GM12878 (cell line): ENCODE results near the gene CRHR2. TPM values are rescaled to one million over a fixed set of nuclear protein-coding genes. Genes with fewer than 3 reads are reported as not detected.

Experiments used
- ATAC-seq: fragments of 200-7000 bp; cut with Tn5 transposase; 3 replicates; pipeline ENCODE4 v1.9.1; 2020; ENCODE audit warnings: mild to moderate bottlenecking, moderate library complexity
- BruUV-seq: library from RNA; stranded (reverse); fragments of 400-500 nt; replicated peaks from 2 replicates; lab custom pipeline; 2021; lab: Mats Ljungman, UMichigan
- CTCF ChIA-PET: fragments of 300-600 bp; sonication (Branson Sonifier 250); formaldehyde crosslinking; extraction: SDS; loops from one replicate; lab custom pipeline; 2021; ENCODE audit warnings: inconsistent platforms; lab: Yijun Ruan, JAX
- POLR2A ChIA-PET: fragments of 350-600 bp; formaldehyde crosslinking; extraction: SDS; loops from one replicate; lab custom pipeline; 2021; ENCODE audit warnings: inconsistent platforms; lab: Charles Lee
- RAD21 ChIA-PET: fragments of 300-600 bp; sonication (Branson Sonifier 250); formaldehyde crosslinking; loops from one replicate; lab custom pipeline; 2023; ENCODE audit warnings: antibody characterized with exemption; ENCODE audit not compliant: unreplicated experiment; lab: Charles Lee
- SMC1A ChIA-PET: fragments of 300-600 bp; sonication (Branson Sonifier 250); formaldehyde crosslinking; loops from one replicate; lab custom pipeline; 2023; ENCODE audit not compliant: unreplicated experiment, uncharacterized antibody; lab: Charles Lee
- DNase-seq: peaks from one replicate; pipeline ENCODE4 v3.0.0-alpha.2; 2011; ENCODE audit warnings: low read depth, low spot score
- FAIRE-seq: peaks from 3 replicates; lab custom pipeline; 2011; peaks lifted over from hg19 to GRCh38; lab: Jason Lieb, UNC
- H2AFZ ChIP-seq: 2 replicates; pipeline ENCODE4 v1.6.0; 2011; ENCODE audit warnings: low read depth, low read length, control low read depth; ENCODE audit not compliant: control insufficient read depth
- H3K27ac ChIP-seq: 2 replicates; pipeline ENCODE4 v1.5.1; 2011; ENCODE audit warnings: control low read depth; ENCODE audit not compliant: control insufficient read depth, insufficient read depth
- H3K27me3 ChIP-seq, 2 experiments: replicated peaks in 1 of 2; 2 replicates each; pipeline versions ENCODE4 v1.6.0 to v1.6.1; 2011; ENCODE audit warnings: low read length in 1 of 2; ENCODE audit not compliant: control insufficient read depth in 2 of 2, insufficient read depth in 2 of 2
- H3K36me3 ChIP-seq, 2 experiments: 2 replicates each; pipeline ENCODE4 v1.5.1; 2011; ENCODE audit warnings: low read length in 1 of 2; ENCODE audit not compliant: control insufficient read depth in 2 of 2, insufficient read depth in 2 of 2
- H3K4me1 ChIP-seq: 2 replicates; pipeline ENCODE4 v1.6.1; 2011; ENCODE audit warnings: mild to moderate bottlenecking, low read length, moderate library complexity, mixed read lengths; ENCODE audit not compliant: control insufficient read depth, insufficient read depth
- H3K4me2 ChIP-seq: 2 replicates; pipeline ENCODE4 v1.6.0; 2011; ENCODE audit warnings: control low read depth; ENCODE audit not compliant: control insufficient read depth, insufficient read depth
- H3K4me3 ChIP-seq: fragments of 200-600 bp; sonication (generic); 2 replicates; pipeline ENCODE4 v1.5.1; 2016
- H3K79me2 ChIP-seq: 2 replicates; pipeline ENCODE4 v1.6.0; 2011; ENCODE audit warnings: low read length; ENCODE audit not compliant: control insufficient read depth, insufficient read depth
- H3K9ac ChIP-seq: 2 replicates; pipeline ENCODE4 v1.8.0; 2011; ENCODE audit warnings: low read length, control low read depth, mixed read lengths; ENCODE audit not compliant: control insufficient read depth, insufficient read depth
- H3K9me3 ChIP-seq: replicated peaks from 3 replicates; pipeline ENCODE4 v1.5.1; 2011; ENCODE audit warnings: mild to moderate bottlenecking, low read length; ENCODE audit not compliant: control insufficient read depth, insufficient read depth
- H4K20me1 ChIP-seq: 2 replicates; pipeline ENCODE4 v1.6.0; 2011; ENCODE audit not compliant: control insufficient read depth, insufficient read depth
- GATAD2B ChIP-seq: fragments of 450-650 bp; conservative IDR thresholded peaks from 2 replicates; pipeline ENCODE4 v1.6.1; 2017; ENCODE audit warnings: low read depth, mild to moderate bottlenecking, moderate library complexity
- KLF5 ChIP-seq: fragments of 450-650 bp; IDR thresholded peaks from 2 replicates; pipeline ENCODE4 v1.6.1; 2014; ENCODE audit warnings: mild to moderate bottlenecking; ENCODE audit not compliant: partially characterized antibody
- PAX5 ChIP-seq: IDR thresholded peaks from 2 replicates; pipeline ENCODE4 v1.6.1; 2011; ENCODE audit warnings: low read depth, low read length, borderline replicate concordance
- PML ChIP-seq: IDR thresholded peaks from 2 replicates; pipeline ENCODE4 v1.6.1; 2012; ENCODE audit warnings: low read length, inconsistent platforms
- SMC3 ChIP-seq: IDR thresholded peaks from 2 replicates; pipeline ENCODE4 v1.6.1; 2011; ENCODE audit warnings: low read length, improper control_type of control experiment, borderline replicate concordance
- TCF3 ChIP-seq: IDR thresholded peaks from 2 replicates; pipeline ENCODE4 v1.6.1; 2012; ENCODE audit warnings: low read depth, mild to moderate bottlenecking, low read length, borderline replicate concordance; ENCODE audit not compliant: insufficient read depth
- TCF7 ChIP-seq: IDR thresholded peaks from 2 replicates; pipeline ENCODE4 v1.6.1; 2014; ENCODE audit warnings: antibody characterized with exemption, borderline replicate concordance
- ZNF217 ChIP-seq: fragments of 450-650 bp; IDR thresholded peaks from 2 replicates; pipeline ENCODE4 v1.6.1; 2017; ENCODE audit warnings: antibody characterized with exemption, mild to moderate bottlenecking
- WGBS: methylation state at CpG from one replicate; pipeline ENCODE4 v1.1.6; 2016; ENCODE audit warnings: low lambda C conversion rate; ENCODE audit not compliant: insufficient replicate concordance, insufficient coverage; ENCODE audit errors: missing lambda C conversion rate; 5-methylcytosine and 5-hydroxymethylcytosine counted together
- in situ Hi-C: fragments of 300-500 bp; cut with MboI; formaldehyde crosslinking; loops from 9 replicates; pipeline ENCODE4 v1.14.3; 2018; ENCODE audit warnings: mixed read lengths
- intact Hi-C: fragments of 100-400 bp; cut with micrococcal nuclease; formaldehyde crosslinking; loops from one replicate; pipeline ENCODE4 v1.14.2; 2022; ENCODE audit not compliant: unreplicated experiment
- polyA plus RNA-seq, 11 experiments: library from polyadenylated mRNA; depleted of rRNA in 4 of 11; unstranded in 6 of 11; stranded (reverse) in 5 of 11; fragments of >200 nt; fragmentation: Nextera tagmentation in 4 of 11; fragmentation: Illumina TruSeq in 1 of 11; extraction: Ambion mirVana in 4 of 11; extraction: Trizol in 1 of 11; gene quantifications; 1 replicate in 1 of 11; 2 replicates in 10 of 11; pipeline versions ENCODE4 v1.2.1 to v1.2.3, GENCODE V29; 2011 to 2016; ENCODE audit warnings: inconsistent platforms in 2 of 11, missing spikeins in 2 of 11, low read depth in 1 of 11
- total RNA-seq, 4 experiments: library from RNA; depleted of rRNA in 3 of 4; stranded (reverse); fragments of >200 nt in 3 of 4; fragmentation: Illumina TruSeq in 1 of 4; extraction: Trizol in 1 of 4; gene quantifications; 2 replicates each; pipeline versions ENCODE4 v1.2.1 to v1.2.3, GENCODE V29; 2013 to 2021
- TF ChIP-seq, protein P1 (sequence below): IDR thresholded peaks from 2 replicates; pipeline ENCODE4 v1.6.1; 2012; ENCODE audit warnings: mild to moderate bottlenecking, low read depth, low read length
- TF ChIP-seq, protein P2 (sequence below): IDR thresholded peaks from 2 replicates; pipeline ENCODE4 v1.6.1; 2011; ENCODE audit warnings: low read depth, low read length, improper control_type of control experiment, borderline replicate concordance

CRHR2 gene
- total and polyA plus RNA-seq, 10 of the 15 experiments (the other 5 are each of a cell fraction or from before 2014, with no cell fraction given), result not detected

DNA sequence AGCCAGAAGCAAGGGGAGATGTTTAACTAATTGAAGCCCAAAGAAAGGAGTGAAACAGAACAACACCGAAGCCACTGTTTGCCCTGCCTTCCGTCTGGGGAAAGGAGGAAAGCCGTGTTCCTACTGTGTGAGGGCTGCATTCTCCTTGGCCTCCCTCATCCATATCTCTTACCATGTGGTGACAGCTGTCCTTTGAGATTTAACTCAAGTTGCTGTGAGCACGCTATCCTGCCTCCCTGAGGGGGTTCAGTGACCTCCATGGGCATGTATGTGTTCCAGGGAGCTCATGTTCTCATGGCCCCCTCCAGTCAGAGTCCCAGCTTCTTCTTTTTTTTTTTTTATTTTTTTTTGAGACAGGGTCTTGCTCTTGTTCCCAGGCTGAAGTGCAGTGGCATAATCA, 26.2 kb upstream of the CRHR2 start:
- BruUV-seq, result no TSS peak
- H3K36me3 ChIP-seq, result no peaks in the 10 kb centered on the region
- H3K4me2 ChIP-seq, result no peak overlapping the region
- ChIA-PET CTCF (interaction anchor here (0.9 kb wide), 1 partner anchor 159 kb away, joined by 4 read pairs; no protein-coding TSS in a partner anchor), POLR2A (interaction anchor here (0.7 kb wide), 1 partner anchor 31 kb away, joined by 3 read pairs; no protein-coding TSS in a partner anchor), RAD21 (interaction anchor here (0.5 kb wide), 1 partner anchor 200 kb away, joined by 4 read pairs; no protein-coding TSS in a partner anchor), SMC1A (no interaction called here)
- no peaks in the 10 kb centered on the region for H3K4me1 ChIP-seq
- in situ Hi-C loops (no loop called here), intact Hi-C loops (no loop called here)
- no peaks in the 10 kb centered on the region for H4K20me1 ChIP-seq
- TF ChIP-seq ZNF217 (no peak), PAX5 (no peak), TCF7 (no peak), SMC3 (no peak), GATAD2B (no peak), PML (no peak), TCF3 (no peak), KLF5 (no peak)
- TF ChIP-seq, protein P1, sequence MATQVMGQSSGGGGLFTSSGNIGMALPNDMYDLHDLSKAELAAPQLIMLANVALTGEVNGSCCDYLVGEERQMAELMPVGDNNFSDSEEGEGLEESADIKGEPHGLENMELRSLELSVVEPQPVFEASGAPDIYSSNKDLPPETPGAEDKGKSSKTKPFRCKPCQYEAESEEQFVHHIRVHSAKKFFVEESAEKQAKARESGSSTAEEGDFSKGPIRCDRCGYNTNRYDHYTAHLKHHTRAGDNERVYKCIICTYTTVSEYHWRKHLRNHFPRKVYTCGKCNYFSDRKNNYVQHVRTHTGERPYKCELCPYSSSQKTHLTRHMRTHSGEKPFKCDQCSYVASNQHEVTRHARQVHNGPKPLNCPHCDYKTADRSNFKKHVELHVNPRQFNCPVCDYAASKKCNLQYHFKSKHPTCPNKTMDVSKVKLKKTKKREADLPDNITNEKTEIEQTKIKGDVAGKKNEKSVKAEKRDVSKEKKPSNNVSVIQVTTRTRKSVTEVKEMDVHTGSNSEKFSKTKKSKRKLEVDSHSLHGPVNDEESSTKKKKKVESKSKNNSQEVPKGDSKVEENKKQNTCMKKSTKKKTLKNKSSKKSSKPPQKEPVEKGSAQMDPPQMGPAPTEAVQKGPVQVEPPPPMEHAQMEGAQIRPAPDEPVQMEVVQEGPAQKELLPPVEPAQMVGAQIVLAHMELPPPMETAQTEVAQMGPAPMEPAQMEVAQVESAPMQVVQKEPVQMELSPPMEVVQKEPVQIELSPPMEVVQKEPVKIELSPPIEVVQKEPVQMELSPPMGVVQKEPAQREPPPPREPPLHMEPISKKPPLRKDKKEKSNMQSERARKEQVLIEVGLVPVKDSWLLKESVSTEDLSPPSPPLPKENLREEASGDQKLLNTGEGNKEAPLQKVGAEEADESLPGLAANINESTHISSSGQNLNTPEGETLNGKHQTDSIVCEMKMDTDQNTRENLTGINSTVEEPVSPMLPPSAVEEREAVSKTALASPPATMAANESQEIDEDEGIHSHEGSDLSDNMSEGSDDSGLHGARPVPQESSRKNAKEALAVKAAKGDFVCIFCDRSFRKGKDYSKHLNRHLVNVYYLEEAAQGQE, result no peak
- TF ChIP-seq, protein P2, sequence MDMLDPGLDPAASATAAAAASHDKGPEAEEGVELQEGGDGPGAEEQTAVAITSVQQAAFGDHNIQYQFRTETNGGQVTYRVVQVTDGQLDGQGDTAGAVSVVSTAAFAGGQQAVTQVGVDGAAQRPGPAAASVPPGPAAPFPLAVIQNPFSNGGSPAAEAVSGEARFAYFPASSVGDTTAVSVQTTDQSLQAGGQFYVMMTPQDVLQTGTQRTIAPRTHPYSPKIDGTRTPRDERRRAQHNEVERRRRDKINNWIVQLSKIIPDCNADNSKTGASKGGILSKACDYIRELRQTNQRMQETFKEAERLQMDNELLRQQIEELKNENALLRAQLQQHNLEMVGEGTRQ, result no peak
- ATAC-seq (no peak), FAIRE-seq (no peak), DNase-seq (no peak)
- H3K4me3 ChIP-seq, result no peak overlapping the region
- no peak overlapping the region for H3K27ac ChIP-seq
- H3K9ac ChIP-seq, result no peak overlapping the region
- WGBS, result 14% methylated on average over 4 of the region's 4 CpGs
- no peak overlapping the region for H2AFZ ChIP-seq
- H3K27me3 ChIP-seq, result no peaks in the 10 kb centered on the region; a peak in 3 of 4 replicates
- H3K9me3 ChIP-seq, result no peaks in the 10 kb centered on the region
- no peaks in the 10 kb centered on the region for H3K79me2 ChIP-seq
